ENCODE measurements around the gene VTI1A.

DNA sequence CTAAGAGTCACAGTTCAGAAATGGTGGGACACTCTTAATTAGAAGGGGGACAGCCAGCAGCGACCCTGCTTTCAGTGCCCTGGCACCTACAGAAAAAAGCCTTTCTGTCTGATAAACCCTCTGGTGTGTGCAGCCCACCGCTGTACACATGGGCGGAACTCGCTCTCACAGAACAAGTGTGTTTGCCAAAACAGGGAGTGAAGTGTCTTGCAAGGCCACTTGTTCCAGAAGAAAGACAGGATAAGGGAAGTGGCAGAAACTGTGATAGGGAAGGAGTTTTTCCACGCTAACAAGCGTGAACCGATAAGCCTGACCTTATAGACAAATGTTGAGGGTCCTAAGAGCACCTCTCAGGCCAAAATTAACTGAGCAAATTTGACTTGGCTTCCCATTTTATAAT lies 299.3 kb downstream of the VTI1A start:
- TF ChIP-seq JDP2 (CRISPR knock-in tag; IDR thresholded peaks at IDR 0.05; ENCODE audit: borderline replicate concordance): no peak
- TF ChIP-seq ZNF446 (CRISPR knock-in tag; IDR thresholded peaks at IDR 0.05): no peak
- TF ChIP-seq POLR2A (IDR thresholded peaks at IDR 0.05; ENCODE audit: insufficient read depth in 1 of 2, low read depth in 2 of 2, low read length in 2 of 2): no peak
- no peak for TF ChIP-seq ZNF576 (CRISPR knock-in tag; IDR thresholded peaks at IDR 0.05)
- no peak for TF ChIP-seq ZNF788 (CRISPR knock-in tag; IDR thresholded peaks at IDR 0.05; ENCODE audit: borderline replicate concordance)
- TF ChIP-seq KLF15 (CRISPR knock-in tag; IDR thresholded peaks at IDR 0.05; ENCODE audit: borderline replicate concordance): no peak
- no peak for TF ChIP-seq THRA (CRISPR knock-in tag; IDR thresholded peaks at IDR 0.05; ENCODE audit: borderline replicate concordance)
- no peak for TF ChIP-seq KDM4B (CRISPR knock-in tag; IDR thresholded peaks at IDR 0.05)
- TF ChIP-seq HDAC2 (CRISPR knock-in tag; IDR thresholded peaks at IDR 0.05): no peak
- no peak for TF ChIP-seq HCFC1 (IDR thresholded peaks at IDR 0.05; ENCODE audit: low read depth, low read length)
- TF ChIP-seq NCOA1 (CRISPR knock-in tag; IDR thresholded peaks at IDR 0.05): no peak
- TF ChIP-seq, protein P1, sequence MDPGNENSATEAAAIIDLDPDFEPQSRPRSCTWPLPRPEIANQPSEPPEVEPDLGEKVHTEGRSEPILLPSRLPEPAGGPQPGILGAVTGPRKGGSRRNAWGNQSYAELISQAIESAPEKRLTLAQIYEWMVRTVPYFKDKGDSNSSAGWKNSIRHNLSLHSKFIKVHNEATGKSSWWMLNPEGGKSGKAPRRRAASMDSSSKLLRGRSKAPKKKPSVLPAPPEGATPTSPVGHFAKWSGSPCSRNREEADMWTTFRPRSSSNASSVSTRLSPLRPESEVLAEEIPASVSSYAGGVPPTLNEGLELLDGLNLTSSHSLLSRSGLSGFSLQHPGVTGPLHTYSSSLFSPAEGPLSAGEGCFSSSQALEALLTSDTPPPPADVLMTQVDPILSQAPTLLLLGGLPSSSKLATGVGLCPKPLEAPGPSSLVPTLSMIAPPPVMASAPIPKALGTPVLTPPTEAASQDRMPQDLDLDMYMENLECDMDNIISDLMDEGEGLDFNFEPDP (CRISPR knock-in tag; conservative IDR thresholded peaks at IDR 0.05): no peak

Measured in HepG2 (cell line).